SU-DHL-6 (cell line): Measurements from ENCODE around the gene GABRA4.

Source experiments
- H2AFZ ChIP-seq: fragments of 200-600 bp; sonication (generic); 2 replicates; pipeline ENCODE4 v1.6.1; 2014; ENCODE audit warnings: low read depth, mild to moderate bottlenecking, moderate library complexity, mixed read lengths, antibody characterized with exemption, low read length; ENCODE audit not compliant: severe bottlenecking
- H3F3A ChIP-seq: fragments of 200-600 bp; shearing (Covaris generic); 2 replicates; pipeline ENCODE4 v1.6.0; 2016; ENCODE audit warnings: antibody characterized with exemption, mild to moderate bottlenecking; ENCODE audit not compliant: insufficient read depth
- H3K27ac ChIP-seq: fragments of 200-600 bp; sonication (generic); 2 replicates; pipeline ENCODE4 v1.5.1; 2016; ENCODE audit warnings: low read depth, mild to moderate bottlenecking, low read length, moderate library complexity, mixed read lengths
- H3K27me3 ChIP-seq: fragments of 200-600 bp; sonication (generic), shearing (Covaris generic); 2 replicates; pipeline ENCODE4 v1.6.0; 2014; ENCODE audit warnings: mild to moderate bottlenecking, low read length
- H3K36me3 ChIP-seq: fragments of 200-600 bp; sonication (generic); 2 replicates; pipeline ENCODE4 v1.6.1; 2014; ENCODE audit warnings: mild to moderate bottlenecking, low read length, mixed read lengths
- H3K4me2 ChIP-seq: fragments of 300-600, 200-600 bp; shearing (Covaris generic), sonication (generic); 2 replicates; pipeline ENCODE4 v1.6.0; 2014; ENCODE audit warnings: low read length, low read depth, mild to moderate bottlenecking; ENCODE audit not compliant: poor library complexity, severe bottlenecking
- H3K4me3 ChIP-seq: fragments of 200-600 bp; sonication (generic); 2 replicates; pipeline ENCODE4 v1.5.1; 2014; ENCODE audit warnings: antibody characterized with exemption, low read length, mild to moderate bottlenecking, mixed read lengths; ENCODE audit not compliant: insufficient read depth, poor library complexity, severe bottlenecking
- H3K79me2 ChIP-seq: fragments of 200-600 bp; sonication (generic); 2 replicates; pipeline ENCODE4 v1.6.1; 2014; ENCODE audit warnings: mild to moderate bottlenecking, low read length, moderate library complexity; ENCODE audit not compliant: insufficient read depth
- H3K9ac ChIP-seq: fragments of 200-600 bp; sonication (generic); 2 replicates; pipeline ENCODE4 v1.7.0; 2014; ENCODE audit warnings: mild to moderate bottlenecking, low read length
- H3K9me2 ChIP-seq: fragments of 200-600 bp; sonication (generic); replicated peaks from 2 replicates; pipeline ENCODE4 v1.6.1; 2014; ENCODE audit warnings: low read length; ENCODE audit not compliant: insufficient read depth
- H3K9me3 ChIP-seq: fragments of 200-600 bp; sonication (generic); 2 replicates; pipeline ENCODE4 v1.6.1; 2014; ENCODE audit warnings: low read length, mixed read lengths; ENCODE audit not compliant: insufficient read depth
- H4K20me1 ChIP-seq: fragments of 200-600 bp; sonication (generic); 2 replicates; pipeline ENCODE4 v1.6.1; 2014; ENCODE audit warnings: low read depth, mild to moderate bottlenecking, antibody characterized with exemption, low read length, moderate library complexity, mixed read lengths
- EZH2phosphoT487 ChIP-seq: fragments of 200-600 bp; sonication (generic), shearing (Covaris generic); conservative IDR thresholded peaks from 2 replicates; pipeline ENCODE4 v1.6.1; 2018; ENCODE audit warnings: mild to moderate bottlenecking, antibody characterized with exemption, low read length, moderate library complexity, mixed read lengths
- TF ChIP-seq, protein P1 (sequence below): fragments of 200-600 bp; sonication (generic); IDR thresholded peaks from one replicate; pipeline ENCODE4 v1.5.1; 2017; ENCODE audit warnings: antibody characterized with exemption, mild to moderate bottlenecking, low read length, moderate library complexity; ENCODE audit not compliant: insufficient read depth, poor library complexity, severe bottlenecking

GABRA4 gene

DNA sequence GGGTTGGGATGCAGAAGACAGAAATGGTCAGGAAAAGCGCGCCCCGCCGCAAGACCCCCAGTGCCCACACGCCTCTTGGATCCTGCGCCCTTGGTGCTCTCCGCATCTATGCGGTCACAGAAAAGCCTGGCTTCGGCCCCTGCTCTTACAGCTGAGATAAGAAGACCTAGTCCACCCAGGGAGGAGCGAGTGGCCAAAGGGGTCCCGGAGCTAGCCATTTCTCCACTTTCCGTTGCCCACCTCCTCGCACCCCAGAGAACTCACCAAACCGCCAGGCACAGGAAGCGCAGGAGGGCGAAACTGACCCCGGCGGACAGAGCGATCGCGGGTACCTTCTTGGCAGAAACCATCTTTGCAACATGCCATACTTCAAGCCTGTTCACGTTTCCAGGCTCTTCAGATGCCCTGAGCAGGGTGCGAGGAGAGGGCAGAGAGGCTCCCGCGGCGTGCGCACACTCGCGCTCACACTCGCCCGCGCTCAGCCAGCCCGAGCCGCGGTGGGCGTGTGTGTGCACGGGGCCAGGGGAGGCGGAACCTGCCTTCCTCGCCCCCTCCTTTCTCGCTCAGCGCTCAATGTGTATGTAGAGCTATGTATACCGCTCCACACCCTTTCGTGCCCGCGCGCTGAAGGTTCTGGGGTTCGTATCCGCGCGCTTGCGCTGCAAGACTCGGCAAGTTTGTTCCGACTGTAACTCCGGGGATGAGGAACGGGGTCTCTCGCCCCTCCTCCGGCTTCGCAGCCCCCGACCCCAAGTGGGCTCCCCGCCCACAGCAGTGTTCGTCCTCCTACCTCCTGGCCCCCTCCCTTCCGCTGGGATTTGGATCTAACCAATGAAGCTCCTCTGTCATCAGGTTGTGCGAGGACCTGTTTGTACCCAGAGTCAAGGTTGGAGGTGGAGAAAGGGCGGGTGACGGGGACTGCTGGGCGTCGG, at the start of gene GABRA4:
Gene GABRA4 (minus strand): TSS at position 507 of the 932 bp plus-strand sequence. CDS start 157 bp downstream, at position 350.
- TF ChIP-seq EZH2phosphoT487, result no peak
- TF ChIP-seq, protein P1, sequence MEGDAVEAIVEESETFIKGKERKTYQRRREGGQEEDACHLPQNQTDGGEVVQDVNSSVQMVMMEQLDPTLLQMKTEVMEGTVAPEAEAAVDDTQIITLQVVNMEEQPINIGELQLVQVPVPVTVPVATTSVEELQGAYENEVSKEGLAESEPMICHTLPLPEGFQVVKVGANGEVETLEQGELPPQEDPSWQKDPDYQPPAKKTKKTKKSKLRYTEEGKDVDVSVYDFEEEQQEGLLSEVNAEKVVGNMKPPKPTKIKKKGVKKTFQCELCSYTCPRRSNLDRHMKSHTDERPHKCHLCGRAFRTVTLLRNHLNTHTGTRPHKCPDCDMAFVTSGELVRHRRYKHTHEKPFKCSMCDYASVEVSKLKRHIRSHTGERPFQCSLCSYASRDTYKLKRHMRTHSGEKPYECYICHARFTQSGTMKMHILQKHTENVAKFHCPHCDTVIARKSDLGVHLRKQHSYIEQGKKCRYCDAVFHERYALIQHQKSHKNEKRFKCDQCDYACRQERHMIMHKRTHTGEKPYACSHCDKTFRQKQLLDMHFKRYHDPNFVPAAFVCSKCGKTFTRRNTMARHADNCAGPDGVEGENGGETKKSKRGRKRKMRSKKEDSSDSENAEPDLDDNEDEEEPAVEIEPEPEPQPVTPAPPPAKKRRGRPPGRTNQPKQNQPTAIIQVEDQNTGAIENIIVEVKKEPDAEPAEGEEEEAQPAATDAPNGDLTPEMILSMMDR, result no peak
- H3K36me3 ChIP-seq, result no peaks in the 10 kb centered on the region
- H4K20me1 ChIP-seq, result no peaks in the 10 kb centered on the region
- H3K27ac ChIP-seq, result no peak within 1 kb of the TSS
- H3K79me2 ChIP-seq, result no peaks in the 10 kb centered on the region
- H3K4me2 ChIP-seq, result no peak within 1 kb of the TSS
- H3K9me3 ChIP-seq, result no peaks in the 10 kb centered on the region
- H3K9ac ChIP-seq, result no peak within 1 kb of the TSS
- no peaks in the 10 kb centered on the region for H3K27me3 ChIP-seq
- no peak within 1 kb of the TSS for H2AFZ ChIP-seq
- H3F3A ChIP-seq, result no peaks in the 10 kb centered on the region
- H3K9me2 ChIP-seq, result no peaks in the 10 kb centered on the region; the same call in 1 of the 2 replicates
- no peak within 1 kb of the TSS for H3K4me3 ChIP-seq

DNA sequence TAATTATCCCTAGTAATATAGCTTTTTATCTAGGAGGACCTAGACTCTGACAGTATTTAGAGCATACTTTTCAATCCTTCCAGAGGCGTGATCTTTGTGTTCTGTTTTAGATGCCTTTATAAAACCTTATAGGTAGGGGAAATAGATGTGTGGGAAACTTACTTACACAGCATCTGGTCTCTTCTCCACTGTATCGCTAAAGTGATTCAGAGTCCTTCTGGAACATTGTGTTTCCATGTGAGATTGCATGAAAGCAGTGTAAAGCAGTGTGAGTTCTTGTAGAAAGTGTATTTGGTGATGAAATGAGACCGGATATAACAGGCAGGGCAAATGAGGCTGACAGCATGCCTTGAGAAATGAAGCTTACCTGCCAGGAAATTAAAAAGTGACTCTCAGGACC, 47.4 kb upstream of the GABRA4 start:
- Histone ChIP-seq H3K27me3 (no peaks in the 10 kb centered on the region), H3K36me3 (no peaks in the 10 kb centered on the region), H4K20me1 (no peaks in the 10 kb centered on the region), H3K4me2 (no peak overlapping the region), H3K27ac (no peak overlapping the region), H3K79me2 (no peaks in the 10 kb centered on the region), H3F3A (no peaks in the 10 kb centered on the region), H3K9me2 (no peaks in the 10 kb centered on the region), H3K4me3 (no peak overlapping the region), H2AFZ (no peak overlapping the region), H3K9ac (no peak overlapping the region), H3K9me3 (no peaks in the 10 kb centered on the region)
- no peak for TF ChIP-seq EZH2phosphoT487
- TF ChIP-seq, protein P1, result no peak

DNA sequence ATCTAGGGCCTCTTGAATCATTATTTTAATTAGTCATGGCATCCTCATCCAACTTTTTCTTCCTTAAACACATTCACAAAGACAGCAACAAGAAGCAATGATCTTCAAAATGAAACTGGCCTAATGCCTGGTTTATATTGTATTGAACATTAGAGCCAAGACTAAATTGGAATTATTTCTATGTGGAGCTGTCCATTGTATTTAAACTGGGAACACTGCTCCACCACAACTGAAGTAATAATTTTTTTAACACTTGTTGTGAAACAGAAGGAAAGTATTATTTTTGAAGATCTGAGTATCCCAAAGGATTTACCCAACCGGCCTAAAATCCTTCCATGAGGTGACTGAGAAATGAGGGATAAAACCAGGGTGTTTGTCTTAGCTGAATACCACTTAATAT, 44.9 kb upstream of the GABRA4 start:
- no peak for TF ChIP-seq EZH2phosphoT487
- TF ChIP-seq, protein P1, result no peak
- Histone ChIP-seq H3K4me2 (no peak overlapping the region), H3K27ac (no peak overlapping the region), H2AFZ (no peak overlapping the region), H3K79me2 (no peaks in the 10 kb centered on the region), H3K36me3 (no peaks in the 10 kb centered on the region), H3K9me3 (no peaks in the 10 kb centered on the region), H3K9me2 (no peaks in the 10 kb centered on the region), H3K9ac (no peak overlapping the region), H3F3A (no peaks in the 10 kb centered on the region), H3K4me3 (no peak overlapping the region), H3K27me3 (no peaks in the 10 kb centered on the region), H4K20me1 (no peaks in the 10 kb centered on the region)
